ENCODE data around the gene NKX2-2.

Gene NKX2-2

DNA sequence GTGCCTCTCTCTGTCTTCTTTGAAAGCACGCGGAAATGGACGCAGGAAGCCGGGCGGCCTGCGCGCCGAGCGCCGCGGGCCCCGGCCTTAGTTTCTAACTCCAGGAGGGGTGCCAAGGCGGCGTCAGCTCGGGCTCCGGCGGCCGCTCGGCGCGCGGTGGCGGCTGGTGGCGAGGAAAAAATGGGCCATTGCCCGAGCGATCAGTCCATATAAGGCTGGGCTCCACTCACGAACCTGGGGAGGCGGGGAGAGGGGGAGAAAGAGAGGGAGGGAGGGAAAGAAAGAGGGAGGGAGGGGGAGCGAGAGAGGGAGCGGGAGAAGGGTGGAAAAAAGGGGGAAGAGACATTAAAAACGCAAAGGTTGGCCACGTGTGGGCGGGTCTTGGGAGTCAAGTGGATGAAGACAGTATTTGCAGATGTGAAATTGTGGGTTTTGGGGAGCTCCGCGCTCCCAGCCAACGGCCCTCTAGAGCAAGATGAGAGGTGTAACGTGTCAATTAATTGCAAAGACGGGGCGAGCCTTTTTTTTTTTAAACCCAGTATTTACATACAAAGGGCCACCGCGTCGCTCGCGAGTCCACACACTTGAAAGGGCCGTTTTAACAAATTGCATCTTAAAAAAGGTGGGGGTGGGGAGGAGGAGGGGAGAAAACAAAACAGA is at the start of gene NKX2-2:
TSS of gene NKX2-2 (minus strand) at position 184 of the 660 bp plus-strand sequence. CDS start 395 bp downstream, outside the sequence.
- peak in 1 of 2 experiments; percentile 55 for DNase-seq

DNA sequence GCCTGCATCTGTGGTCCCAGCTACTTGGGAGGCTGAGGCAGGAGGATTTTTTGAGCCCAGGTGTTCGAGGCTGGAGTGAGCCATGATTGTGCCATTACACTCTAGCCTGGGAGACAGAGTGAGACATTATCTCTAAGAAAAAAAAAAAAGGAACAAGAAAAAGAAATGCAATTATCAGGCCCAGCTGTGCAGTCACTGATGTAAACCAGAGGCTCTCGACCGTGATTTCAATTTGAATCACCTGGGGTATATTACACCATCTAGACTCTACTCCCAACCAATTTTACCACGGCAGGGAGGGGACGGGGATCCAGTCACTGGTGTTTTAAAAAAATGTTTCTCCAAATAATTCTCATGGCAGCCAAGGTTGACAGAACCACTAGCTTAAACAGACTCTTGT is 48.8 kb upstream of the NKX2-2 start:
- no peak for DNase-seq

DNA sequence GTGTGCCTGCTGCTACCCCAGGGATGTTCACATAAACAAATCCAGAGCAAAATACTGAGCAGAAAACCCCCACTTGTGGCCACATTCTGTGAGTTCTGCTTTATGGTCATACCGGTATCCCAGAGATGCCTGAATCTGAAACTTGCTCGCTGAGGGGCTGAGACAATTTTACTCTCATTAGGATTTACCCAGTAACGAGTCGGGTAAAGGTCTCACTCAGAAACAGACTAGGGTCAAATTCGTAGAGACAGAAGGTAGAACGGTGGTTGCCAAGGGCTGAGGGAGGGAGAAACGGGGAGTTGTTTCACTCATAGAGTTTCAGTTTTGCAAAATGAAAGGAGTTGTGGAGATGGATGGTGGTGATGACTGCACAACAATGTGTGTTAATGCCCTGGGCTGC is 45.4 kb upstream of the NKX2-2 start:
- DNase-seq: no peak

DNA sequence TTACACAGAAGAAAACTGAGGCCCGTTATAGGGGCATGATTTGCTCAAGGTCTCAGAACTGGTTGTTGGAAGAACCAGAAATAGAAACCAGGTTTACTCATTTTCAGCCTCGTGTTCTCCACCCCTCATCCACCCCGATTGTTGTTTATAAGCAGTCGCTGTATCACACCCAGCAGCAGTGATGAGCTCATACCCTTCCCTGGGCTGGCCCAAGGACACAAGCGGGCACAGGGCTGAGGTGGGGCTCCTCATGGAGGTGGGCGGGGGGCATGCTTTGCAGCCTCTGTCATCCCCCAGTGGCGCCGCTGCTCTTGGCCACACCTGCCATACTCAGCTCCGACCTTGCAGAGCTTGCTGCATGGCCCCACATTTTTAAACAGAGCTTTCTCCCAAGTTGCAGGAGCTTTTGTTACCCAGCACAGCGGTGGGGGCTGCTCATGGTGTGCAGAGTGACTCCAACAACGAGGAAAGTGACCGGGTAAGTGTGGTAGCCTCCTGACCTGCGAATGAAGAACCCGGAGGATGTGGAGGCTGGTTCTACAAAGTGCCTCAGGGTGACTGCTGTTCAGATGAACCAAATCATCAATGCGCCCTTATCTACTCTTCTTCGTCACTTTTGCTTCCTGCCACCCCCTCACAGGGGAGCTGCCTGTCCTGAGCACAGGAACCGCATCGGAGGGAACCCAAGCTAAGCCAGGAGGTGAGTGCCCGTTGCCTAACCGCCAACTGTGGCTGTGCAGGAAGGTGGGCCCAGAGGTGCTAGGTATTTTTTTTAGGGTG is 43.6 kb upstream of the NKX2-2 start:
- no peak for DNase-seq

DNA sequence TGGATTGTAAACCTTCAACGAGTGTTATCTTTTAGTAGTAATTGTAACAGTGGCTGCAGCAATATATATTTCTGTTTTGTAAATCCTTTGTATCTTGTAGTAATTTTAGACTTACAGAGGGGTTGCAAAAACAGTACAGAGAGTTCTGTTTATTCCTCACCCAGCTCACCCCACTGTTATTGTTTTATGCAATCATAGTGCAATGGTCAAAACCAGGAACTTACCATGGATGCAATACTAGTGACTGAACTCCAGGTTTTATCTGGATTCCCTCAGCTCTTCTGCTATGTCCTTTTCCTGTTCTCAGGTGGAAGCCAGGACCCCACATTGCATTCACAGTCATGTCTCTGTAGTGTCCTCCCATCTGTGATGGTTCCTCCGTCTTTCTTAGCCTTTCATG is 42.5 kb upstream of the NKX2-2 start:
- no peak for DNase-seq

DNA sequence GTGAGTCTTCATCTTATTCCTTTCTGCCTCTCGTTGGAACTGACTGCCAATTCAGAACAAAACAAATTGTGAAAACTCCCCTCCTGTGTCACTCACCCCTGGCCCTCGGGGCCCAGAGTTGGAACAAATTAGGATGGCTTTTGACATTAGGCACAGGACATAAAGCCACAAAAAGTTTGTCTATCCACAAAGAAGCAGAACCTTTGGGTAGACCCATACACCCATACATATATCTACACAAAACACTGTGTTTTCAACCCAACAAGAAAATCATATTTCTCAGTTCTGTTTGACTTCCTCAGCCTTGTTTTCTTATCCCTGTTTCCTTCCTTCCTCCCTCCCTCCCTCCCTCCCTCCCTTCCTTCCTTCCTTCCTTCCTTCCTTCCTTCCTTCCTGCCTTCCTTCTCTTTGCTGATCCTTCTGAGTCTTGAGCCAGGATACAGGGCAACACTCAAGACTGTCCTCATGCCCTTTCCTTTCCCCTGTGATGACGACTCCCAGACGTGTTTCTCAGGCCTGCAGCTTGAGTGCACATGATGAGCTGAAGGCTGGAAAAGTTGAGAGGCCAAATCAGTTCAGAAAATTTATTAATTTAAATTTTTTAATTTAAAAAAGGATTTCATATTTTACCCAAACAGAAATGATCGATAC is 41.7 kb upstream of the NKX2-2 start:
- no peak for DNase-seq

DNA sequence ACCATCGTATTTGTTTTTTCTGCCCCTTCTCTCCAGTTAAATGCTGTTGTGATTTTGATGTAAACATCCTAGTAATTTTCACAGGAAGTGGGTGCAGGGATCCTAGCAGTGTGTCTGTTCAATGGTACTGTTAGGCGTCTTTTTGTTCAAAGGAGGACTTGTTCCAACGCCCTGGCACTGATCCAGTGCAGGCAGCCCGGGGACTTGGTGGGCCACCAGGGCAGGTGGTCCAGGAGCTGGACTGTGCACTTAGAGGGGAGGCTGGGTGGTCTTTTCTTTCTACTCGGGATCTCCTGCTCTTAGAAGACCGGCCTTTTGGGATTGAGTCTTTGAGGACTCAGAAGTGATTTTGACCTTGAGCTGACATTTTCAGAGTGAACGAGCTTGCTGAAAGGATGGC is 41.1 kb upstream of the NKX2-2 start:
- no peak for DNase-seq

DNA sequence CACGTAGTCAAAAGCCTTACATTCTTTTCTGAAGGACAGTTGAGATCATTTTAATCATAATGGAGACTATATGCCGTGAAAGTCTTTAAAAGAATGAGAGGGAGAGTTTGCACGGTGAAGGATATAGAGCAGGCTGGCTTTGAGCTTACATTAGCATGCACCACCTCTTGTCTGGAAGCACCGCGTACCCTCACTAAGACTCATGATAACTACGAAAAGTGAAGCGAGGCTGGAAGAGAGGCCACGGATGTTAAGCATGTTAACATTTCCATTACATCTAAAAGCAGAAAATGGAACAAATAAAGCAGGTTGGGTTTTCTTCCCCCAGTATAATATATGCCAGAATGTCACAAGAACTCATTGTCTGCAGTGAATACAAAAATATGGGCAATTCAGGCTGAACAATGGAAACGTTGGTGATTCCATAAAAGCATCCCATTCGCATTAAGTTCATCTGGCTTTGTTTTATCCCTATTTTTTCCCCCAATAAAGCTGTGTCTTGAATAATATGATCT is 40.6 kb upstream of the NKX2-2 start:
- DNase-seq: no peak

DNA sequence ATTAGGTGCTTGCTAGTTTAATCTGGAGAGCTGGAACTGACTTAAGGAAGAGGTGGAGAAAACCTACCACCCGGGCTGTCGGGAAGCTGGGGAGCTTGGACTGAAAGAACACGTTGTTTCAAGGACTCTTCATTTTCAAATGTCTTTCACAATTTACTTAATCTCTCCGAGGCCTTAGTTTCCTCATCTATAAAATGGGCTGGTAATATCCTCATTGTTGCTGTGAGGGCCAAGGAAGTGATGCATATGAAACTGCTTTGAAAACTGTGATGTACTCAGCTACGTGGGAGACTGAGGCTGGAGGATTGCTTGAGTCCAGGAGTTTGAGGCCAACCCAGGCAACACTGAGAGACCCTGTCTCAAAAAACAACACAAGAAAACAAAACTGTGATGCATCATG is 36.7 kb upstream of the NKX2-2 start:
- DNase-seq: no peak

DNA sequence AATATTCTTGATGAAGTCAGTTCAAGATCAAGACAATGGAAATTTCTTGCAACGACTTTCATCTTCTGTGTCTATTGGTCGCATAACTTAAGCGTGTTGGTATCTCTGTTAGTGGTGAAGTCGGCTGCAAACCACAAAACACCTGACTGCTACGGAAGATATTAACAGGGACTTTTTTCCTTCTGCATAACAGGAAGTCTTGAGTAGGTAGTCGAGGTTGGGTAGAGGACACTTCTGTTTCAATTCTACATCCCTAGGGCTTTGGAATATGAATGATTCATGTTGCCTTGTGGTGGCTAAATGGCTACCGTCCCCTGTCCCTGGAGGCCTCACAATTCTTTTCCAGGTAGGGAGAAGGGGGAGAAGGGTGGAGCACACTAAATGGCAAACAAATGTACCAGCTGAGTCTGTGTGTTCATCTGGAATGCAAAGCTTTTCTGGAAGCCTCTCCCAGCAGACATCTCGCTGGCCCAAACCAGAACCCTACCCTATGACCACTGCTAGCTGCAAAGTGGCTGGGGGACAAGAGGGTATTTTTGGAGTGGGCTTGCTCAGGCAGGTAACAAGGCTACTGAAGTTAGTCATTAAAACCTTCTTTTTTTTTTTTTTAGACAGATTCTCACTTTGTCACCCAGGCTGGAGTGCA is 34.6 kb upstream of the NKX2-2 start:
- DNase-seq: peak; percentile 49 to 68

DNA sequence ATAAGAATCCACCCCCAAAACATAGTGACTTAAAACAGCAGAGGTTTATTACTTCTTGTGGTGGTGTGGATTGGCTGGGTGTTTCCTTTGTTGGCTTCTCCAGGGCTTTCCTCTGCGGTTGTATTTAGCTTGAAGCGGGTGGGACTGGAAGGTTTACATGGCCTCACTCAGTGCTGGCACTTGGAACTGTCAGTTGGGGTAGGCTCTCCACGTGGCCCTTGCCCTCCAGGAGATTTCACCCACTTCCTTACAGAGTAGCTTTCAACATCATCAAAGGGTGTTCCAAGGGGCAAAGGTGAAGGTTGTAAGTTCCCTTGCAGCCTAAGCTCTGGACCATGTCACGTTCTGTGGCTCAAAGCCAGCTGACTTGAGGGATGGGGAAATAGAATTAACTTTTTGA is 32.5 kb upstream of the NKX2-2 start:
- DNase-seq: no peak

DNA sequence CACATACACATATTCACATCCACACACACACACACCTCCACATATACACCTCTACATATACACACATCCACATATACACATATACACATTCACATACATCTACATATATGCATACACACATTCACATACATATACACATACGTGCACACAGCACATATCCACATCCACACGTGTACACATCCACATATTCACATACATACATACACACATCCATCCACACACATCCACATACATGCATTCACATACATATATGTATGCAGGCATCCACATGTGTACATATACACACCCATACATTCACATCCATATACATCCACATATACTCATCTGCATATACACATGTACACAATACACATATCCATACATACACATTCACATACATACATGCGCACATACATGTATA is 25.6 kb upstream of the NKX2-2 start:
- DNase-seq: no peak

DNA sequence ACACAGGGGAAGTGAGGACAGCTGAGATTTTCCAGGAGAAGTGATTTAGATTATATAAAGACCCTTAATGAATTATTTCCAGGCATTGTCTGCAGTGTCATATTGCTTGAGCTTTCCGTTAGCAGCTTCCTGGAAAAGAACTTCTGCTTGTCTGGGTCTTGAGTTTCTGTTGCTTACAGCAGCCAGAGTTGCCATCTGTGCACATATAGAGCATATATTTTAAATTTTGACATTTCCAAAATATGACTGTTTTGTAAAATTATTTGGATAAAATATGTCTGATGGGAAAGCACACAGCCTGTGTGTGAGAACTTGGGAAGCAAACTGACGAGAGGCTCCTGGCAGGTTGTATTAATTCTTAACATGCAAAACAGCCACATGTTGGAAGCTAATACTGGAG is 21.0 kb upstream of the NKX2-2 start:
- no peak for DNase-seq

DNA sequence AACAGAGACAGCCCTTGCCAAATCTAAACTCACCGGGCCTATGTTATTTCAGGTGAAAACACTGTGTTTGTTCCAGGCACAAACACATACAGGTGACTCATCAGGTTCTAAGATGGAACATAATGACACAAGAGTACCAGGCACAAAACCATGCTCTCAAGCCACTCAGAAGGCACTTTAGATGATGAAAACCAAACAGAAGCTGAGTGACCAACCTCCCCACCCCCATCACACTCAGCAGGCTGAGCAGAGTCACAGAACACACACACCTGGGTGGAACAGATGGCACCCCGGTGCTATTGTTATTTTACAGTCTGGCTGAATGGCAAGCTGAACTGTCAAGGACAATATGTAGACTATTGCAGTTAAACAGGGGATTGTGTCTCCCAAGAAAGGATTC is 20.6 kb upstream of the NKX2-2 start:
- DNase-seq: no peak

DNA sequence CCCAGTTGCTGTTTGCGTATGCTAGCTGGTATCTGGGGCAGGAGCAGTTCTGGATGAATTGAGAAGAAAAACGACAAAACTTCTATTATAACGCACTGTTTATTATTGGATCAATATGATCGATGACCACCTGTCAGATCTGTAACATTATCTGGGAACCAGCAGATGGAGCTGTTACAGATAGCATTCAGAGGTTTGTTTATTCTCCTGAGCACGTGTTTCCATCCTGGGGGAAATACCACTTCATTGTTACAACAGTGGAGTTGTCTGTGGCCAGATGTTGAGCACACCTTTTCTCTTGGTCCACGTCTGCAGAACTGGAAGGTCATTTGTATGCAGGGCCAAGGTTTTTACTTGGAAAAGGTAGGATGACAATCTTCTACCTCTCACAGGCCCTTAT is 16.0 kb upstream of the NKX2-2 start:
- peak in 1 of 2 experiments; percentile 53 for DNase-seq

DNA sequence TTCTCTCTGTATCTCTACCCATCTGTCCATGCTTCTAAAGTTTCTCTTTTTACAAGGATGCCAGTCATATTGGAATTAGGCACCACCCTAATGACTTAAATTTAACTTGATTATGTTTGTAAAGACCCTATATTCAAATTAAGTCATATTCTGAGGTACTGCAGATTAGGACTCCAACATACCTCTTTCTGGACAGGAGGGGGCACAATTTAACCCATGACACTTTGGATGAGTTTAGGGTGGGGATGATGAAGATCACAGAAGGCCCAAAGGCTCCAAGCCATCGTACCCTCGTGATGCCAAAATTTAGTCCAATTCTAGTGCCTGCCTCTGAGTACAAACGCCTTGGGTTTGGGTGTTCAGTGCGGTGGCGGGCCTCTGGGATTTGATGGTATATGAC is 15.0 kb upstream of the NKX2-2 start:
- DNase-seq: no peak

DNA sequence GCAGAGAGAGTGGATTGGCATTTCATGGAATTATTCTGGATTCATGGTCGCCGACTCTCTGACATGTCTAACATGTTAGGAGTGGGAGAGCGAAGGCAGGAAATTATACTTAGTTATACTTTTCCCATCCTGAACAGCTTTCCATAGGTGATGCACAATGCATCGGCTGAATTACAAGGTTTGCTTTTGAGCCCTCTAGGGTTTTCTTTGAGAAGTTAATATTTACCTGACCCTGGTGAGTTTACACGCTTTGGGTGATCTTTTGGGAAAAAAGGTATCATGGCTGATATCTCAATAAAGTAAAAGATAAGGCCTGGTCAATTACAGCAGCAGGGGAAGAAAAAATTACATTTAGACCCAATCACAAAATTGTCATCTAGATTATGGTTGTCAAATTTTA is 14.0 kb upstream of the NKX2-2 start:
- DNase-seq: no peak

DNA sequence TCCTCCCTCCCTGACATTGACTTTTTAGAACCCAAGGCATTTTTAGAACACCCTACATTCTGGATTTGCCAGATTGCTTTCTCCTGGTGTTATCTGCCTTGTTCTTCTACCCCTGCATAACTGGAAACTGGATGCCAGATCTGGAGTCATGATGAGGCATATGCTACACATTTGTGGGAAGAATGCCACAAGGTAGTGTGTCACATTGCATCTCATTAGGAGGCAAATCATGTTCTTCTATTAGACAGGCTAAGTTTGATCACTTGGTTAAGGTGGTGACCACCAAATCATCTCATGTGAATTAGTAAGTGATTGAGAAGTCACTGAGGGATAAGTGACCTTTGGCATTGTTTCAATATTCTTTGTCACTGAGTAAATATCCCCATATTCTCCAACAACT is 12.9 kb upstream of the NKX2-2 start:
- no peak for DNase-seq

DNA sequence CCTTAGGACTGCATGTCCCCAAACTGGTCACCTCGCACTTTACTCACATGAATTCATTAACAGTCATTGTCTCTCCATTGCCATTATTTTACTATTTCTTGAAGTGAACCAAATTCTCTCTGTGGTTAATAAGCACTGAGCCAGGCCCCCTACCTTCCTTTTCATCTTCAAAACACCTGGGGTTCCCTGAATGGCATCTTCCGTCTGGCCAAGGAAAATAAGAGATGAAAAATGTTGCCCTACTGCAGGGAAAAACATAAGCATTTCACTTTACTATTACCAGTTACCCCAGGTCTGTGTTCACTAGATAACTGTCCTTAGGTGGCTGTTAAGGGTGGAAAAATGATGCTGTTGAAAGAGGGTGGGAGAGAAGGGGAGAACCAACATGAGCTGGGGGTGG is 10.0 kb upstream of the NKX2-2 start:
- no peak for DNase-seq

DNA sequence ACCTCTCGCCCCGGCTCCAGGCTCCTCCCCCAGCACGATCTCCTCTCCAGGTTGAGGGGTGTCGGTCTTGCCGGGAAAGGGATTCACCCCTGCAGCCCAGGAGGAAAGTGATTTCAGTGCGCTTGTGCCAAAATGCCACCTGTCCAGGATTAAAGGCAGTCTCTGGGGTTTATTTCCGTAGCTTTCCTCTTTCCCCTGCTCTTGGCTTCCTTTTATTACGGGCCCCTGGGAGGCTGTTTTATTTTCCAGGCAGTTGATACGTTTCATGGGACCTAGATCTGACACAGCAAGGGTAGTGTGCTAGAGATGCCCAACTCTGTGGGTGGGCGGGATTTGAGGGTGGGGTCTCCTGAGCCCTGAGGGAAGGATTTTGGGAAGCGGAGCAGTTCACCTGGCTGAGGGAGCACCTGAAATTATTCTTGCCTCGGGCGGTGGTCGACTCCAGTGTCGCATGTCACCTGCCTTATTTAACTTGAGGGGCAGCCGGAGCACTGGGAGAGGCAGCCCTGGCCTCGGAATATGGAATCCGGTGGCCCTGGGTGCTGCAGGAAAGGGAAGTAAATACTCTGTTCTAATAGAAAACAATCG is 9.5 kb upstream of the NKX2-2 start:
- DNase-seq: no peak

DNA sequence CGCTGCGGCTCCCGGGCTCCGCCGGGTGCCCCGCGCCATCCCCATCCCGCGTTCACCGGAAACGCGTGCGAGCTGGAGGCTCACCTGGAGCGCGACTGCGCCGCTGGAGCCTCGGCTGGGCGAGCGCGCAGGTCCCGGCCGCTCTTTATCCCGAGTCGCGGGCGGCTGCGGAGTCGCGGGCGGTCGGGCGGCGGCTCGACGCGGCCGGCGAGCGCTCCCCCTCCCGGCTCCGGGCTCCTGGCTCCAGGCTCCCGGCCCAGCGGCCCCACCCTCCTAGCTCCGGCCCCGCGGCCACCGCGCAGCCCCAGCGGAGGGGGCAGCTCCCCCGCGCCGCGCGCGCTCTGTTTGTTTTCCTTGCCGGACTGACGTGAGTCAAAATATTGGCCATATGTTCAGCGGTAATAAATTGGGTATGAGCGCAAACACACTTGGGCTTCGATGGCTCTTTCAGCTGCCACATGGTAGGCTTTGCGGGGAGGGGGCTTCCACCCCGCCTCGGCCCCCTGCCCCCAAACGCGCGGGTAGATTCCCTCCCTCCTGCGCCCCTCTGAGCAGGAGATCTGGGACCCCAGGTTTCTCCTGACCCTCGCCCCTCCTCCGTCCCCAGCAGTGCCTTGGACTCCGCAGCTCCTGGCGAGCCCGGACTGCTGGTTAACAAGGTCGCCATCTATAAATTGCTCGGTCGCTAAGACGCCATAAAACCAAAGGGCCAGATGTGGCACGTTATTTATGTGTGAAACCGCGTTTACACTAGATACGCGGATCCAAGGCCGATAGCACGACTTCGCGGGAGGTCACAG is 8.8 kb upstream of the NKX2-2 start:
- DNase-seq: peak in 1 of 2 experiments; percentile 65
